NCI-H1436 treated with DMSO at 0.1 percent for 48 hours (cell line): ENCODE data around the gene RNU5D-1.
"Not testable (repeated sequence)": the region's sequence is repeated elsewhere in the genome, so short reads cannot be mapped to it uniquely, and the experiment has no call there.

Source experiments
- DNase-seq: peaks from one replicate; lab custom pipeline; 2025; lab: John Stamatoyannopoulos, UW

RNU5D-1 gene

DNA sequence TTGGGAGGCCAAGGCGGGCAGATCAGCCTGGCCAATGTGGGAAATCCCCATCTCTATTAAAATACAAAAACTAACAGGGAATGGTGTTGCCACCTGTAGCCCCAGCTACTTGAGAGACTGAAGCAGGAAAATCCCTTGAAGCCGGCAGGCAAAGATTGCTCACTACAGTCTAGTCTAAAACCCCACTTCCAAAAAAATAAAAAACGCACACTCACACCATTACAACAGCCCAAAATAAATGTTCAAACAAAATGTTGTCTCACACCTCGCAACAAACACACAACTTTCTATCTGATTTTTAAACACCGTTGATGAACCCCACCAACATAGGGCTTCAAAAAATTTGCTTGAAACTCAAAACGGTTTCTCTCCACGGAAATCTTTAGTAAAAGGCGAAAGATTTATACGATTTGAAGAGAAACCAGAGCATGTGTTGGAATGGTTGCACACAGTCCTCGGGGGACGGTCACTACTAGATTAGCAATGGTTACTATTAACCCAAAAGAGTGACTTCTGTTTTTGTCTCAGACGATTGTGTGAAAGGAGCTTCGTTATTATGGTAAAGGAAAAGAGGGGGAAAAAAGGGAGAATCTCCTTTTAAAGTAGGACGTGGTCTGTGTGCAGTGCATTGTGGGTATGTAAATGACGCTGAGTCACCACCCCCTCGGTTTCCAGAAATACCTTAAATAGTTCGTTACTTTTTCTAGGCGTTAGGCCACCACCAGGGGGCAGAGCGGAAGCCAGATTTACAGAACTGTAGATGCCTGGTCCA lies at the start of gene RNU5D-1:
Gene RNU5D-1 (minus strand): TSS at position 430 of the 772 bp plus-strand sequence.
- peak; percentile 76 for DNase-seq

DNA sequence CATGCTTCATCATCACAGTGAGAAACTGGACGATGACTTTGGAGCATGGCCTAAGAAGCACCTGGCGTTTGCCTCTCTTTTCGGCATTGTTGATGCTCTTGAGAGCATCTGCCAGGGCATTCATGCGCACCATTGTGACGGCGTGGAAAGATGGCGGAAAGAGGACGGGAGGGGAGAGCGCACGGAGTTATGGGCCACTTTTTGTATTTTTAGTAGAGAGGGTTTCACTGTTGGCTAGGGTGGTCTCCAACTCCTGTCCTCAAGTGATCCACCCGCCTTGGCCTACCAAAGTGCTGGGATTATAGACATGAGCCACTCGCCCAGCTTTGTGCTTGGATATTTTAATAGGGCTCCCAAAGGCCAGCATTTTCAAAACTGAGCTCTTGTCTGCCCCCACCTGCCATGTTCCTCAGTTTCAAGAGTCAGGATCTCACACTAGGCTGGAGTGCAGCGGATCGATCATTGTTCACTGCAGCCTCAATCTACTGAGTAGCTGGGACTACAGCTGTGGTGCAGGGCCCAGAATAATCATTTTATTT lies 49.7 kb upstream of the RNU5D-1 start:
- DNase-seq, result no peak

DNA sequence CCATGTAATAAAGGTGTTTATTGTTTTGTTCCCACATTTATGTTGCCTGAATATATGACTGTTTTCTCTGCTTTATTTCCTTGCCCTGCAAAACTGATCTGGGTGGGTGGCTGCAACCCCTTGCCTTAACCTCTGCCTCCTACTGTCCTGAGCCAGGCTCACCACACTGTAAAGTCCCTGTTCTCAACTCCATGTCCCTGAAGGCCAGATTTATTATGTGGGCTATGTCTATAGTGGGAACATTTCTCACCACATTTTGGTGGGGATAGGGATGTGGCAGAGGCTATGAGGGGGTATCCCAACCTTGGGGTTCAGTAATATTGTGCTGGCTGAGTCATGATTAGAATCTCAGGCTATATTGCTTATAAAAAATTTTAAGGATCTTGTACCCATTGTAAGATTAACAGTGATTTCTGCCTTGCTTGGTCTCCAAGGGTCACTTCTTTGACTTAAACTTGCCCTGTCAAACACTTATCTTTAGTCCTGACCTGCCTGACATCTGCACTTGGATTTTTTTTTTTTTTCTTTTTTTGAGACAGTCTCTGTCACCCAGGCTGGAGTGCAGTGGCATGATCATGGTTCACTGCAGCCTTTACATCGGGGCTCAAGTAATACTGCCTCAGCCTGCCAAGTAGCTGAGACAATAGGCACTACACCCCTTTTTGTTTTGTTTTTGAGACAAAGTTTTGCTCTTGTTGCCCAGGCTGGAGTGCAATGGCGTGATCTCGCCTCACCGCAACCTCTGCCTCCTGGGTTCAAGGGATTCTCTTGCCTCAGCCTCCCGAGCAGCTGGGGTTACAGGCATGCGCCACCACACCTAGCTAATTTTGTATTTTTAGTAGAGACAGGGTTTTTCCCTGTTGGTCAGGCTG lies 48.0 kb upstream of the RNU5D-1 start:
- no peak for DNase-seq

DNA sequence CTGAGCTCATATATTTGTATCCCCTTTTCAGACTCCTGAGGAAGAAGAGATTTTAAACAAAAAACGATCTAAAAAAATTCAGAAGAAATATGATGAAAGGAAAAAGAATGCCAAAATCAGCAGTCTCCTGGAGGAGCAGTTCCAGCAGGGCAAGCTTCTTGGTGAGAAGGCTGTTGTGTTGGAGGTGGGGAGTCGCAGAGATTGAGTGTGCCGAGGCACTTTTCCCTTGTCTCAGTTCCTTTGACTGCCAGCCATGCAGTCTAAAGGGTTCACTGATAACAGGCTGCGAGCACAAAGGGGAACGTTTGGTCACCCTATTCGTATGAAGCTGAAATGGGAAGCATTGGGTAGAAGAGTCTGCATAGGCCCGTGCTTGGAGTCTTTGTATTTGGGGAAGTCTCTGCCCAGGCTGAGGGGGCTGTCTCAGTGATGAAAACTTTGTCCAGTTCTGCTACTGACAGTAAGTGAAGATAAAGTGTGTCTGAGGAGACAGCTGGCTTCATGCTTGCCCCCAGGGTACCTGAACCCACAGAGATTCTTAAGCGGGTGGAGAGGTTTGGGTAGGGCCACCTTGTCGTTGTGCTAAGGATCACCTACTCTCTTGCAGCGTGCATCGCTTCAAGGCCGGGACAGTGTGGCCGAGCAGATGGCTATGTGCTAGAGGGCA lies 47.1 kb upstream of the RNU5D-1 start:
- no peak for DNase-seq

DNA sequence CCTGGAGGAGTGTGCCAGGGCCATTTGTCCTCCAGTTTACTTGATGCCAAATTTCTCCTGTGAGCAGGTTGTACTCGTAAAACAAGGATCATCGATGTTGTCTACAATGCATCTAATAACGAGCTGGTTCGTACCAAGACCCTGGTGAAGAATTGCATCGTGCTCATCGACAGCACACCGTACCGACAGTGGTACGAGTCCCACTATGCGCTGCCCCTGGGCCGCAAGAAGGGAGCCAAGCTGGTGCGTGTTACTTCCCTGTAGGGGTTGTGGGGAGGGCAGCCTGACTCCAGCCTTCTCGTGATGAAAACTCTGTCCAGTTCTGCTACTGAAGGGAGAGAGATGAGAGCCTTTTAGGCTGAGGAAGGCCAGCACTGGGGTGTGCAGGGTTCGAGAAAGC lies 46.6 kb upstream of the RNU5D-1 start:
- DNase-seq, result no peak

DNA sequence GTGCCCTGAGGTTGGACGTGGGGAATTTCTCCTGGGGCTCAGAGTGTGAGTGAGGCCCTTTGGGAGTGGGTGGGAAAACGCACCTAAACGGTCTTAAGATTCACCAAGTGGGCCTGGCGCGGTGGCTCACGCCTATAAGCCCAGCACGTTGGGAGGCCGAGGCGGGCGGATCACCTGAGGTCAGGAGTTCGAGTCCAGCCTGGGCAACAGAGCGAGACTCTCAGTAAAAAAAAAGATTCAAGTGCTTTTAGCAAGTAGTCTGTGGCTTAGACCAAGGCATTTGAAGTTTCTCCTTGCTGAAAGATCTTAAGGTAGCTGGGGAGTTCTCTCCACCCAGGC lies 45.7 kb upstream of the RNU5D-1 start:
- no peak for DNase-seq

DNA sequence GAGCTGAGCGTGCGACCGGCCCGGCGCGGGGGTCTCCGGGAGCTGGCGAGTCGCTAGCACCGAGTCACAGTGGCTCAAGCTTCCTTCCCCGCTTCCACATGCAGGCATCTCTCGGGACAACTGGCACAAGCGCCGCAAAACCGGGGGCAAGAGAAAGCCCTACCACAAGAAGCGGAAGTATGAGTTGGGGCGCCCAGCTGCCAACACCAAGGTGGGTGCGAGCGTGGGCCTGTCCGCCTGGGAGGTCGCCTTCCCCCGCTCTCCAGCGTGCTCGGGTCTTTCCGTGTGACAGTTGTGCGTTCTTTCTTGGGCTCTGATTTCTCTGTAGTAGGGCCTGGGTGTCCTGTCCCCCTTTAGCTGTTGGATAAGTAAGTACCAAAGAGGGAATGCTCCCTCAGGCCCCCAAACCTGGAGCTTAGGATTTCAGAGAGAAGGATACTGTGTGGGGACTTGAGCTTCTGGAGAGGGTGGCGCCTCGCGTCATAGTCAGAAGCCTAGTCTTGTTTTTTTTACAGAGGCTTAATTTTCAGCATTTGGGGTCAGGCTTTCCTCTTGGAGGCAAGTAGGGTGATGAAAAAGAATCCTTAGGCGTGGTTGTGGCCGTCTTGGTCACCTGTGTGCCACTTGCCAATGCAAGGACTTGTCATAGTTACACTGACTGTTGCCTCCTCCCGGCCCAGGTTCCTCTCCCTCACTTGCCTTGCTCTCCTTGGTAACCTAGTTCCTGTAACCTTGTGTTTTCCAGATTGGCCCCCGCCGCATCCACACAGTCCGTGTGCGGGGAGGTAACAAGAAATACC lies 45.2 kb upstream of the RNU5D-1 start:
- no peak for DNase-seq

DNA sequence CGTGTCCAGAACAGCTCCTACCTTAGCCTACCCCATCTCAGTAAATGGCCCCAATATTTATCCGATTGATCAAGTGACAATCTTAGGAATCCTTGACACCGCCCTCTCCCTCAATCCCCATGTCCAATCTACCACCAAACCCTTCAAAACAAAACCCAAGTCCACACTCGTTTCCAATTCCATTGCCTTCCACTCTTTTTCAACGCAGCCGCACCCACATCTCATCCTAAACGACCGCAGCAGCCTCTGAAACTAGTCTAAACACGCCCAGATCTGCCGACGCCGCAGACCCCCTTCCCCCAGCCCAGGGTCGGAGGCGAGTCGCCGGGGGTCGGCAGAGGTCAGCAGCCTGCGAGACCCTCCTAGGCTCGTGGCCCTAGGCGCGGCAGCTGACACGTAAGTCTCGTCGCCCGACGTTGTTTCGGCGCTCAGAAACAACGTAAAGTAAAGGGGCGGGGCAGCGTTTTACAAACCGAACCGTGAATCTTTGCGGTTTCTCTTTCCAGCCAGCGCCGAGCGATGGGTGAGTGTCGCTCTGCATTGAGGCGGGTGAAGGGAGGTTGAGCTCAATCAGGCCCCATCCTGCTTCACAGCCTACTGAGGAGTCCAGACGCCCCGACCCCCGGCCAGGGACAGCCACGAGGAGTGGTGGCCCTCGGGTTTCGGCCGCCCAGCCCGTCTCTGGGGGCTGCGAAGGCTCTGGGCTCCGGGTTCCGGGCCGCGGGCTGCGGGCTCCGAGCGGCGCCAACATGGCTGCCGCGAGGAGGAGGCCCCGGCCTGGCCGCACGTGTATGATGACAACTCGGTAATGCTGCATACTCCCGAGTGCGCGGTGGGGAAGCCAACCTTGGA lies 44.3 kb upstream of the RNU5D-1 start, which contains the start of gene RPS8:
Gene RPS8 (plus strand): TSS at position 463 of the 852 bp plus-strand sequence. CDS start 57 bp downstream, at position 520.
- DNase-seq, result peak; percentile 57

DNA sequence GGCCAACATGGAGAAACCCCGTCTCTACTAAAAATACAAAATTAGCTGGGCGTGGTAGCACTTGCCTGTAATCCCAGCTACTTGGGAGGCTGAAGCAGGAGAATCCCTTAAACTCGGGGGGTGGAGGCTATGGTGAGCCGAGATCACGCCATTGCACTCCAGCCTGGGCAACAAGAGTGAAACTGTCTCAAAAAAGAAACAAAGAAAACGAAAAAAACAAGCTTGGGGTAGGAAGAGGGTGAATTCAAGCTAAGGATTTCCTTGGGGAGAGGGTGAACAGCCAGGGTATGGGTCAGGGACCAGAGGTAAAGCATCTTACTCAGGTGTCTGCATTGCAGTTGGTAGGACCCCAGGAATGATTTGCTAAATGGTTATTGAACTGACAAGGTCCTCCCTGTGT lies 35.5 kb upstream of the RNU5D-1 start:
- not testable (repeated sequence) for DNase-seq

DNA sequence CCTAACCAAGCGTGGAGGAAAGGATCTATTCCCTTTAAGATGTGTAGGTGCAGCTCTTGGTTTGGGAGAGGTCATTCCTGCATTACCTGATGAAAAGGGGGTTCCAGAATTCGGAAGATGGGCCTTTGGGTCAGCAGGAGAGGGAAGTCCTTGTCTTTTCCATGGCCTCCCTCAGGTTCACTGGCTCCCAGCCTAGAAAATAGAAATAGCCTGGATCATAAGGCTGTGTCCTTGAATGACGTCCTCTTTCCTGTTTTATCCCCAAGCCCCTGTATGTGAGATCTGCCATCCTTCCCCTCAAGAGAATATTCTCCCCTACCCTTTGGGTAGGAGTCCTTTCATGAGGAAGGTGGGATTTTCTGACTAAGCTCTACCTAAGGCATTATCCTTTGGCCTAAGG lies 29.9 kb upstream of the RNU5D-1 start:
- DNase-seq, result no peak

DNA sequence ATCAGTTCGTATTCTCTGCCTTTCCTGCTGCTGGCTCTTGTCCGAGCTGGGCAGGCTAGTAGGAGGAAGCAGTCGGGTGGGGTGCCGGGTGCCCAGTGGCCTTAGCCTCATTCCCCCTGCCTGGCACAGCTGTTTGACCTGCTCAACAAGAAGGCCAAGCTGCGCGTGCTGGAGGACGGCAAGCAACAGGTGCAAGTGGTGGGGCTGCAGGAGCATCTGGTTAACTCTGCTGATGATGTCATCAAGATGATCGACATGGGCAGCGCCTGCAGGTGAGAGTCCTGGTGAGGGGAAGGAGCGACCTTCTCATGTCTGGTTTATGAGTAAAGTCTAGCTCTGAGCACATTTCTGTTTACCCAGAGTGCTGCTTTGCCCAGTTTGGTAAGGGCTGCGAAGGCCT lies 28.1 kb upstream of the RNU5D-1 start:
- DNase-seq, result no peak

DNA sequence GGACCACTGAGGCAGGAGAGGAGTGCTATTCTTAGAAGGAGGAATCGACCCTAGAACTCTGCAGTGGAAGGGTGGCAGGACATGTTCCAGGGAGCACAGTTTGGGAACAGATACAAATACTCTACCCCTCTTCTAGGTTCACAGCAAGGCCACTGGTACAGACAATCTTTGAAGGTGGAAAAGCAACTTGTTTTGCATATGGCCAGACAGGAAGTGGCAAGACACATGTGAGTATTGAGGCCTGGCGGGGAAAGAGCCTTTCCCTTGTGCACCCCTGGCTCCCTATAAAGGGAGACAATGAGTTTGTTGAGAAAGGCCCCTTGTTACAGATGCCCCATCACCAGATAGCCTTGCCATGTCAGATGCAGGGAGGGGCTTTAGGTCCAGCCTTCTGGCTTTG lies 26.4 kb upstream of the RNU5D-1 start:
- no peak for DNase-seq

DNA sequence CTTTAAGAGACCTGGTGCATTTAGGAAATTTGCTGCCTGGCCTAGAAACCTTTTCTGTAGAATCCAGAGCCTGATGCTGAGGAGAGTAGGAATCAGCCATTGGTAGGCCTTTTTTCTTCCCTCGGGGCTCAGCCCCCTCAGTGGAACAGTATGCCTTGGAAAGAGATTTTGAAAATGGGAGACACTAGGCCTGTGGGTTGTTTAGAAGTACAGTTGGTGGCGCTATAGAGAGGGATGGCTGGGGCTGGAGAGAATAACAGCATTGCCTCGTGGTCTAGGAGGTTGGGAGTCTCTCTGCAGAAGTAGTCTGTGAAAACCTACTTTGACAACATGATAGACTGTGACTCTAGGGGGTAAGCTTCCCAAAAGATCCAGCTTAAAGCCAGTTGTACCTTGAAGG lies 16.9 kb upstream of the RNU5D-1 start:
- DNase-seq, result no peak

DNA sequence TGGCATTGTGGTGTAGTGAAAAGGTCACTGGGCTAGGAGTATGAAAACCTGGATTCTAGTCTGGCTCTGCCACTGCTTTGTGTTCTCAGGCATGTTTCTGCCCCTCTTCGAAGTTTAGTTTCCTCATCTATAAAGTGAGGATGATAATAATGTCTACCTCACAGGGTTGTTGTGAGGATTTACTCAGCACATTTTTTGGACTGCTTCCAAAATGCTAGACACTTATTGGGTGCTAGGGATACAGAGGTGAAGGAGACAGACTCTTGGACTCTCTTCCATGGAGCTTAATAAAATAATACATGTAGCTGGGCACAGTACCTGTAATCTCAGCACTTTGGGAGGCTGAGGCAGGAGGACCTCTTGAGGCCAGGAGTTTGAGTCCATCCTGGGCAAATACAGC lies 12.2 kb upstream of the RNU5D-1 start:
- DNase-seq, result no peak

DNA sequence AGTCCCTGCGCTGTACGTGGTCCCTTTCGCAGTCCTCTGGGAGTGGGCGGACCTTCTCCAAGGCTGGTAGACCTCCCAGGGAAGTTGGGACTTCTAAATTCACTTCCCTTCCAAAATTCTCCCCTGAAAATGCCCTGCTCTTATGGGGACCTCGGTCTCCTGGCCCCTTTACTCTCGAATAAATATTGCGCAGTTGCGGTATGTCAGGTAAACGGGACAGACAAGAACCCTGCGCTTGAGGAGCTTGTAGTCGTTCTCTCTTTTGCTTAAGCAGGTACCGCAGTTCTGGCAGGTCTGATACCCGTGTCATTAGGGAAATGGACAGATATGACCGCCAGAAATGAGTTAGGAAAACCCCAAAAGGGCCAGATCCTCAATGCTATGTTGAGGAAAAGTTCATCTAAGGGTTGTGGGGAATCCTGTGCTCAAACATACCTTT lies 9.2 kb upstream of the RNU5D-1 start:
- no peak for DNase-seq

DNA sequence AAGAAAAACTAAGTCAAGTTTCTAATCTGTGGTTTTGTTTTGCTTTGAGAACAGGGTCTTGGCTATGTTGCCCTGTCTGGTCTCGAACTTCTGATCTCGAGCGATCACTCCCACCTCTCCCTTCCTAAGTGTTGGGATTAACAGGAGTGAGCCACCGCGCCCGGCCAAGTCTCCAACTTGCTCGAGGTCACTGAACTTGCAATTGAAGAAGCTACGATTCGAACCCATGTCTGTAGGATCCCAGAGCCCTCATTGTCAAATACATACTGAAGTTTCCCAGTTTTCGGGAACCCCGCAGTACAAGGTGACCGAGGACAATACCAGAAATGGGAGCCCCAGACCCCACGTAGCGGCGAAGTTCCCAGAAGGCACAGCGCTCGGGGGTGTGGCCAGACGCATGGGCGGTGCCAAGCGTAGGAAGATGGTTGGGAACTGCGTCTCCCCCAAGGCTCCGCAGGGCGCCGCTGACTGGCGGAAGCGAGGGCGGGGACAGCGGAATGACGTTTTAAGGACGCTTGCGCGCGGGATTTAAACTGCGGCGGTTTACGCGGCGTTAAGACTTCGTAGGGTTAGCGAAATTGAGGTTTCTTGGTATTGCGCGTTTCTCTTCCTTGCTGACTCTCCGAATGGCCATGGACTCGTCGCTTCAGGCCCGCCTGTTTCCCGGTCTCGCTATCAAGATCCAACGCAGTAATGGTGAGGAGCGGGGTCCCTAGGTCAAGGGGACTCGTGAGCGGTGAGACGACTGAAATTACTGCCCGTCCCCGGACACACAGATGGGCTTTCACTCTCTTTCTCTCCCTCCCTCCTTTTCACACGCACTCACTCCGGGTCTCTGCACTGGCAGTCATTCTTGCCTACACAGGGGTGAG lies 8.6 kb upstream of the RNU5D-1 start, which contains the start of gene KIF2C:
Gene KIF2C (plus strand): TSS at position 531 of the 872 bp plus-strand sequence. CDS start 96 bp downstream, at position 627.
- peak; percentile 74 for DNase-seq

DNA sequence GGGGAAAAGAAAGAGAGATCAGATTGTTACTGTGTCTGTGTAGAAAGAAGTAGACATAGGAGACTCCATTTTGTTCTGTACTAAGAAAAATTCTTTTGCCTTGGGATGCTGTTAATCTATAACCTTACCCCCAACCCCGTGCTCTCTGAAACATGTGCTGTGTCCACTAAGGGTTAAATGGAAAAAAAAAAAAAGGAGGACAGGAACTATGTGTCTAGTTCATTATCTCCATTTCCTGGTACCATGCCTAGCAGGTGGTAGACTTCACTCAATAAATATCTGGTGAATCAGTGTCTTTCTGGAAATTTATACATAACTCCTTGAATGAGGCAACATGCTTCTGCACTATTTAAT lies 8.0 kb upstream of the RNU5D-1 start:
- DNase-seq, result not testable (repeated sequence)

DNA sequence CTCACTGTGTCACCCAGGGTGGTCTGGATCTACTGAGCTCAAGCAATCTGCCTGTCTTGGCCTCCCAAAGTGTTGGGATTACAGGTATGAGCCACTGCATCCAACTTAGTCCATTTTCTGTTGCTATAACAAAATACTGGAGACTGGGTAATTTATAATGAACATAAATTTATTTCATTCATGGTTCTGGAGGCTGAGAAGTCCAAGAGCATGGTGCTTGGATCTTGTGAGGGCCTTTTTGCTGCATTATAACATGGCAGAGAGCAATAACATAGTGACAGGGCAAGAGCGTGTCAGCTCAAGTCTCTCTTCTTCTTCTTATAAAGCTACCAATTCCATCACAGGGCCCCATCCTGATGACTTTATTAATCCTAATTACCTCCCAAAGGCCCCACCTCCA lies 5.0 kb upstream of the RNU5D-1 start:
- no peak for DNase-seq

DNA sequence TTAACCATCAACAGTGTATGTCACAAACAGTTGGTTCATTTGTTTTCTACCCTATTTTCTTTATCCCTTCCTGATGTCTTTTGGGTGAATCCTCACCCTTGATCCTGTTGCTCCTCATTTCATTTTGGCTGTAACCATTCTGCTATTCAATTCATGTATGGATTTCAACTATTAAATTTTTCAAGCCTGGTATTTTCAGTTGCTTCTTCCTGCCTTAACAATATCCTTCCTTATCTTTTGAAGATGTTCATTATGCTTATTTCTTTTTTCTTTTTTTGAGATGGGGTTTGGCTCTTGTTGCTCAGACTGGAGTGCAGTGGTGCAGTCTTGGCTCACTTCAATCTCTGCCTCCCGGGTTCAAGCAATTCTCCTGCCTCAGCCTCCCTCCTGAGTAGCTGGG lies 2.8 kb upstream of the RNU5D-1 start:
- DNase-seq, result no peak

DNA sequence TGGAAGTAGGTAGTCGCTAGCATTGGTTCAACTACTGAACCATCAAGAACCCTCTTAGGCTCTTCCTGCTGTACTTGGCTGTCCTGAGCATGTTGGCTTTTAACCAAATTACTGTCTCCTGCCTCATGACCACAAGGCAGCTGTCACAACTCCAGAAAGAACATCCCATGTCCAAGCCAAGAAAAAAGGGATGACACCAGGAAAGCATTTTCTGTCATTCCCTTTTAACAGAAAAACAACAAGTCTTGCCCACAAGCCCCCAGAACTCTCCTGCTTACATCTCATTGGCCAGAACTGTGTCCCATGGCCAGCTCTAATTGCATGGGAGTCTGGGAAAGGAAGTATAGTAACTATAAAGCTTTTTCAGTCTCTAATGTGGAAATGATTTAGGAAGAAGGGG lies 2.4 kb upstream of the RNU5D-1 start:
- DNase-seq, result no peak
